K562 (cell line): ENCODE results near the gene LCNL1. TPM values are rescaled to one million over a fixed set of nuclear protein-coding genes. Genes with fewer than 3 reads are reported as not detected.

ENCODE experiments used
- ATAC-seq: fragments of 200-7000 bp; cut with Tn5 transposase; 3 replicates; pipeline ENCODE4 v1.9.1; 2020; ENCODE audit warnings: moderate library complexity
- BruUV-seq: library from RNA; stranded (reverse); fragments of 400-500 nt; replicated peaks from 2 replicates; lab custom pipeline; 2021; lab: Mats Ljungman, UMichigan
- CTCF ChIA-PET: fragments of 300-600 bp; formaldehyde crosslinking; extraction: SDS; loops from one replicate; lab custom pipeline; 2021; ENCODE audit warnings: low intra/inter-chr PET ratio; lab: Yijun Ruan, JAX
- POLR2A ChIA-PET: fragments of 300-600, 350-650 bp; sonication (Branson Sonifier 250); formaldehyde crosslinking; extraction: SDS; loops from one replicate; lab custom pipeline; 2021; ENCODE audit warnings: antibody characterized with exemption, inconsistent platforms; lab: Yijun Ruan, JAX
- DNase-seq, 4 experiments: peaks; one replicate each; pipeline versions ENCODE4 v3.0.0 to v3.0.0-alpha.2; 2011 to 2018; ENCODE audit warnings: low spot score in 3 of 4, mixed read lengths in 3 of 4; ENCODE audit errors: extremely low read depth in 1 of 4
- FAIRE-seq: peaks from 2 replicates; lab custom pipeline; 2011; peaks lifted over from hg19 to GRCh38; lab: Jason Lieb, UNC
- H2AFZ ChIP-seq: 2 replicates; pipeline ENCODE4 v1.6.0; 2011; ENCODE audit warnings: low read depth, low read length, control low read depth, inconsistent platforms
- H3K27ac ChIP-seq: fragments of 200-600 bp; 3 replicates; pipeline ENCODE4 v1.8.0; 2011; ENCODE audit warnings: low read depth, mild to moderate bottlenecking, control low read depth, inconsistent platforms, low read length, moderate library complexity, mixed read lengths; ENCODE audit errors: extremely low read depth
- H3K27me3 ChIP-seq, 2 experiments: fragments of 300-600 bp in 1 of 2; 2 replicates in 1 of 2; 3 replicates in 1 of 2; pipeline versions ENCODE4 v1.6.0 to v1.8.0; 2011; ENCODE audit warnings: inconsistent platforms in 2 of 2, low read length in 2 of 2, mild to moderate bottlenecking in 1 of 2, mixed read lengths in 1 of 2, moderate library complexity in 1 of 2; ENCODE audit not compliant: control insufficient read depth in 2 of 2, insufficient read depth in 2 of 2
- H3K36me3 ChIP-seq: fragments of 300-600 bp; 3 replicates; pipeline ENCODE4 v1.8.0; 2011; ENCODE audit warnings: mild to moderate bottlenecking, low read length, inconsistent platforms; ENCODE audit not compliant: control insufficient read depth, insufficient read depth
- H3K4me1 ChIP-seq, 2 experiments: fragments of 200-600 bp in 1 of 2; replicated peaks in 1 of 2; 2 replicates in 1 of 2; 3 replicates in 1 of 2; pipeline versions ENCODE4 v1.5.1 to v1.8.0; 2011; ENCODE audit warnings: inconsistent platforms in 2 of 2, low read length in 2 of 2, mild to moderate bottlenecking in 1 of 2, mixed read lengths in 1 of 2, moderate library complexity in 1 of 2; ENCODE audit not compliant: control insufficient read depth in 2 of 2, insufficient read depth in 2 of 2
- H3K4me2 ChIP-seq: 2 replicates; pipeline ENCODE4 v1.6.1; 2011; ENCODE audit warnings: low read length, control low read depth, inconsistent platforms, mixed read lengths; ENCODE audit not compliant: insufficient read depth
- H3K4me3 ChIP-seq: fragments of 200-600 bp; sonication (generic), shearing (Covaris generic); 2 replicates; pipeline ENCODE4 v1.5.1; 2016; ENCODE audit warnings: control low read depth, inconsistent platforms
- H3K79me2 ChIP-seq: fragments of 200-600 bp; 3 replicates; pipeline ENCODE4 v1.8.0; 2011; ENCODE audit warnings: low read length, inconsistent platforms; ENCODE audit not compliant: control insufficient read depth, insufficient read depth
- H3K9ac ChIP-seq, 2 experiments: 2 replicates each; pipeline versions ENCODE4 v1.6.0 to v1.6.1; 2011; ENCODE audit warnings: low read depth in 2 of 2, low read length in 2 of 2, control low read depth in 1 of 2, inconsistent platforms in 1 of 2, mild to moderate bottlenecking in 1 of 2, mixed read lengths in 1 of 2; ENCODE audit not compliant: insufficient read depth in 1 of 2
- H3K9me1 ChIP-seq: one replicate; pipeline ENCODE4 v1.6.0; 2011; ENCODE audit warnings: inconsistent platforms, mild to moderate bottlenecking, low read length, moderate library complexity; ENCODE audit not compliant: control insufficient read depth, insufficient read depth
- H3K9me3 ChIP-seq: replicated peaks from 2 replicates; pipeline ENCODE4 v1.5.1; 2011; ENCODE audit warnings: low read depth, low read length, inconsistent platforms; ENCODE audit not compliant: control insufficient read depth, insufficient read depth
- H4K20me1 ChIP-seq: replicated peaks from 2 replicates; pipeline ENCODE4 v1.6.1; 2011; ENCODE audit warnings: low read length, inconsistent platforms, mixed read lengths; ENCODE audit not compliant: control insufficient read depth, insufficient read depth
- E2F6 ChIP-seq, 2 experiments: IDR thresholded peaks; 2 replicates each; pipeline ENCODE4 v1.6.1; 2011; ENCODE audit warnings: borderline replicate concordance in 1 of 2, control low read depth in 1 of 2, low read depth in 1 of 2, low read length in 1 of 2, mild to moderate bottlenecking in 1 of 2, mixed read lengths in 1 of 2, moderate library complexity in 1 of 2; ENCODE audit not compliant: insufficient read depth in 1 of 2, insufficient read length in 1 of 2, poor library complexity in 1 of 2, severe bottlenecking in 1 of 2; ENCODE audit errors: extremely low read depth in 1 of 2
- EGR1 ChIP-seq: fragments of 450-650 bp; conservative IDR thresholded peaks from 2 replicates; pipeline ENCODE4 v1.6.1; 2017; ENCODE audit warnings: mild to moderate bottlenecking
- HSF4 ChIP-seq: fragments of 250-450 bp; sonication (Bioruptor Pico); IDR thresholded peaks from 2 replicates; pipeline ENCODE4 v2.1.2; 2022; ENCODE audit warnings: mild to moderate bottlenecking, moderate library complexity, borderline replicate concordance
- KDM2B ChIP-seq: fragments of 250-450 bp; sonication (Bioruptor Pico); IDR thresholded peaks from 2 replicates; pipeline ENCODE4 v1.8.0; 2021; ENCODE audit warnings: mild to moderate bottlenecking, moderate library complexity
- LEF1 ChIP-seq: fragments of 450-650 bp; IDR thresholded peaks from 2 replicates; pipeline ENCODE4 v1.6.1; 2016; ENCODE audit warnings: mild to moderate bottlenecking
- NR2C2 ChIP-seq, 2 experiments: fragments of 200-800 bp in 1 of 2; sonication (Bioruptor generic) in 1 of 2; sonication (generic) in 1 of 2; formaldehyde crosslinking in 1 of 2; IDR thresholded peaks; 2 replicates each; pipeline versions ENCODE4 v1.6.1 to v1.8.0; 2016 to 2022; ENCODE audit warnings: mild to moderate bottlenecking in 1 of 2, missing compliant biosample characterization in 1 of 2, missing genetic modification characterization in 1 of 2, missing genetic modification reagents in 1 of 2
- ZNF407 ChIP-seq: fragments of 450-650 bp; IDR thresholded peaks from 2 replicates; pipeline ENCODE4 v1.6.1; 2016; ENCODE audit warnings: low read depth
- ZNF507 ChIP-seq: conservative IDR thresholded peaks from 2 replicates; pipeline ENCODE4 v1.6.1; 2017; ENCODE audit warnings: missing genetic modification characterization, missing compliant biosample characterization
- WGBS: fragments of 100-300 bp; shearing (Covaris generic); methylation state at CpG from one replicate; pipeline ENCODE4 v1.1.6; 2016; ENCODE audit warnings: low coverage, mixed read lengths; ENCODE audit not compliant: insufficient coverage; ENCODE audit errors: missing lambda C conversion rate; 5-methylcytosine and 5-hydroxymethylcytosine counted together
- in situ Hi-C: fragments of 300-500 bp; cut with MboI; formaldehyde crosslinking; loops from 4 replicates; pipeline ENCODE4 v1.15.0; 2018; ENCODE audit warnings: inconsistent platforms, mixed read lengths
- intact Hi-C: fragments of 100-400 bp; cut with micrococcal nuclease; formaldehyde crosslinking; loops from 2 replicates; pipeline ENCODE4 v1.14.2; 2022
- polyA plus RNA-seq, 8 experiments: library from polyadenylated mRNA; depleted of rRNA in 4 of 8; stranded (reverse) in 5 of 8; unstranded in 3 of 8; fragments of >200 nt; fragmentation: Nextera tagmentation in 2 of 8; fragmentation: Illumina TruSeq in 1 of 8; extraction: Ambion mirVana in 2 of 8; extraction: Trizol in 1 of 8; gene quantifications; 2 replicates each; pipeline versions ENCODE4 v1.2.1 to v1.2.3, GENCODE V29; 2011 to 2014; ENCODE audit warnings: inconsistent platforms in 1 of 8, missing spikeins in 1 of 8
- total RNA-seq, 7 experiments: library from RNA; depleted of rRNA in 6 of 7; stranded (reverse); fragments of >200 nt in 6 of 7; fragmentation: Illumina TruSeq in 2 of 7; extraction: Trizol in 2 of 7; gene quantifications; 2 replicates each; pipeline versions ENCODE4 v1.2.1 to v1.2.3, GENCODE V29; 2011 to 2021; ENCODE audit warnings: low replicate concordance in 1 of 7
- TF ChIP-seq, protein P1 (sequence below): sonication (generic); formaldehyde crosslinking; IDR thresholded peaks from 2 replicates; pipeline ENCODE4 v1.4.0; 2020; ENCODE audit warnings: mild to moderate bottlenecking, missing genetic modification reagents

The LCNL1 gene
- total and polyA plus RNA-seq, 9 of the 15 experiments (the other 6 are each of a cell fraction or from before 2014, with no cell fraction given) = 0.04 to 0.16 (median 0.04) TPM; not detected in 4

DNA sequence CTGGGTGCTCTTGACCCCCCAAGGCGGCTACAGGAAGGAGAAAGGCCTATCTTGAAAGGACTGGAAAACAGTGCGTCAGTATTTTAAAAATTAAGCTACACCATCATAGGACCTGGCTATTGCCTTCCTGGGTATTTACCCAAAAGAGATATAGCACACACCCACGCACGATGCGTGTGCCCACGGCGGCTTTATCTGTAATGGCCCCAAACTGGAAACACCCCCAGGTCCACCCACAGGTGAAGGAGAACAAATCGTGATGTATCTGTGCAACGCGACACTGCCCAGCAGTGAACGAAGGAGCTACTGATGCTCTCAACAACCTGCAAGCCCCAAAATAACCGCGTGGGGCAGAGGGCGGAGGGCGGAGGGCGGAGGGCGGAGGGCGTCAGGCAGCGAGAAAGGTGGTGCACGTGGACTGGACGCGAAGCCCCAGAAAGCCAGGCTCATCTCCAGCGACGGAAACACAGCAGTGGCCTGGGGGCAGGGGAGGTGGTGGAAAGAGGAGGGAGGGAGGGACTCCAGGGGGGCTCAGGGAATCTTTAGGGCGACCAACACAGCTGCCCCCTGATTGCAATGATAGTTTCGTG, 17.9 kb upstream of the LCNL1 start:
- FAIRE-seq (peak; percentile 11), ATAC-seq (peak; percentile 46)
- no TSS peak for BruUV-seq
- no peak for TF ChIP-seq KDM2B (CRISPR knock-in tag)
- TF ChIP-seq EGR1 = peak; percentile 57
- no peak; the same call in 1 of the 2 replicates for TF ChIP-seq NR2C2 (CRISPR knock-in tag; IDR thresholded peaks at IDR 0.05)
- TF ChIP-seq NR2C2 (tag; IDR thresholded peaks at IDR 0.05) = peak; percentile 87
- TF ChIP-seq E2F6 (IDR thresholded peaks at IDR 0.05; ENCODE audit: borderline replicate concordance in 1 of 2, extremely low read depth in 1 of 2, insufficient read depth in 1 of 2, insufficient read length in 1 of 2, low read depth in 1 of 2, low read length in 1 of 2, poor library complexity in 1 of 2, severe bottlenecking in 1 of 2) = peak in 1 of 2 experiments; percentile 59
- no peak for TF ChIP-seq LEF1
- TF ChIP-seq ZNF407 = 0 out of 2 replicates have a peak, but pooled peaks have one; percentile 1
- TF ChIP-seq, protein P1, sequence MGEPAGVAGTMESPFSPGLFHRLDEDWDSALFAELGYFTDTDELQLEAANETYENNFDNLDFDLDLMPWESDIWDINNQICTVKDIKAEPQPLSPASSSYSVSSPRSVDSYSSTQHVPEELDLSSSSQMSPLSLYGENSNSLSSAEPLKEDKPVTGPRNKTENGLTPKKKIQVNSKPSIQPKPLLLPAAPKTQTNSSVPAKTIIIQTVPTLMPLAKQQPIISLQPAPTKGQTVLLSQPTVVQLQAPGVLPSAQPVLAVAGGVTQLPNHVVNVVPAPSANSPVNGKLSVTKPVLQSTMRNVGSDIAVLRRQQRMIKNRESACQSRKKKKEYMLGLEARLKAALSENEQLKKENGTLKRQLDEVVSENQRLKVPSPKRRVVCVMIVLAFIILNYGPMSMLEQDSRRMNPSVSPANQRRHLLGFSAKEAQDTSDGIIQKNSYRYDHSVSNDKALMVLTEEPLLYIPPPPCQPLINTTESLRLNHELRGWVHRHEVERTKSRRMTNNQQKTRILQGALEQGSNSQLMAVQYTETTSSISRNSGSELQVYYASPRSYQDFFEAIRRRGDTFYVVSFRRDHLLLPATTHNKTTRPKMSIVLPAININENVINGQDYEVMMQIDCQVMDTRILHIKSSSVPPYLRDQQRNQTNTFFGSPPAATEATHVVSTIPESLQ = no peak
- no peak for TF ChIP-seq ZNF507 (tag)
- TF ChIP-seq HSF4 (CRISPR knock-in tag) = no peak

More for the DNA sequence above, 17.9 kb upstream of the LCNL1 start:
- Histone ChIP-seq H3K4me3 (no peak overlapping the region), H3K9ac (peak overlapping the region; percentile 33 to 81), H3K27ac (peak overlapping the region; percentile 55), H3K79me2 (no peaks in the 10 kb centered on the region), H3K36me3 (no peaks in the 10 kb centered on the region), H2AFZ (peak overlapping the region; percentile 86), H3K27me3 (no peaks in the 10 kb centered on the region), H4K20me1 (no peaks in the 10 kb centered on the region), H3K4me1 (peaks cover 26 to 76% of the 10 kb centered on the region in 2 experiments; a peak in 4 of 5 replicates), H3K4me2 (peak overlapping the region; percentile 61), H3K9me1 (no peaks in the 10 kb centered on the region), H3K9me3 (no peaks in the 10 kb centered on the region)
- intact Hi-C loops = no loop called here
- 26% methylated on average over 13 of the region's 26 CpGs for WGBS
- ChIA-PET CTCF (no interaction called here), POLR2A (interaction anchor here (0.6 to 1.2 kb wide), 8 partner anchors 9 to 775 kb away, joined by 3 to 4 read pairs (median 3); partner anchors contain the start of genes C8G, CLIC3 and PAXX)
- DNase-seq = peak in 3 of 4 experiments; percentile 34 to 63 (median 61)
- in situ Hi-C loops = no loop called here
